Right hindlimb (tissue), 1 donor: Measurements from ENCODE around the gene CUX1.
"Not testable (repeated sequence)": the region's sequence is repeated elsewhere in the genome, so short reads cannot be mapped to it uniquely, and the experiment has no call there.

ENCODE experiments used
- DNase-seq: peaks from one replicate; pipeline ENCODE4 v3.0.0-alpha.2; 2018

CUX1 gene

DNA sequence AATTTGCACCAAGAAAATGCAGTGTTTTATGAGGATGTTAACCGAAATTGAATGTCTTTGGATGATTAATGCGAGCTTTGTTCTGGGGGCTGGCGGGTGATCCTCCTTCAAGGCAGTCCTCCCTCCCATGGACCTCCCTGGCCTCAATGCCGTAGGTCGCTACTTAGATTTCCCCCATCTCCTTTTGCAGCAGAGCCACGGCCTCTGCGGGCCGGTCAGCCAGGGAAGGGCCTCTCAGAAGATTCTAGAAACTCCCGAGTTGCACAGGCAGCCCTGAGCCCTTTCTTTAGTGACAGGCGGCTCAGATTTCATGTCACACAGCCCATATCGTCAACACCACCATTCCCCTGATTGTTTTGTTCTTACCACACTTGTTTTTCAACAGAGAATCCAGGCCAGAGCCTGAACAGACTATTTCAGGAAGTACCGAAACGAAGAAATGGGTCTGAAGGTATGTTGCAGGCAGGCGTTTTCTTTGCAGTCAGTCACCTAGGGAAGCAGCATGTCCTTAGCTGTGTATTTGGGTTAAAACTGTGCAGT lies 381.1 kb downstream of the CUX1 start:
- no peak for DNase-seq

GRCh38 chr7:102201576-102201975 lies 384.1 kb downstream of the CUX1 start:
- DNase-seq: no peak

GRCh38 chr7:102202556-102202955 lies 385.1 kb downstream of the CUX1 start:
- no peak for DNase-seq

GRCh38 chr7:102203218-102203617 lies 385.8 kb downstream of the CUX1 start:
- DNase-seq: no peak

DNA sequence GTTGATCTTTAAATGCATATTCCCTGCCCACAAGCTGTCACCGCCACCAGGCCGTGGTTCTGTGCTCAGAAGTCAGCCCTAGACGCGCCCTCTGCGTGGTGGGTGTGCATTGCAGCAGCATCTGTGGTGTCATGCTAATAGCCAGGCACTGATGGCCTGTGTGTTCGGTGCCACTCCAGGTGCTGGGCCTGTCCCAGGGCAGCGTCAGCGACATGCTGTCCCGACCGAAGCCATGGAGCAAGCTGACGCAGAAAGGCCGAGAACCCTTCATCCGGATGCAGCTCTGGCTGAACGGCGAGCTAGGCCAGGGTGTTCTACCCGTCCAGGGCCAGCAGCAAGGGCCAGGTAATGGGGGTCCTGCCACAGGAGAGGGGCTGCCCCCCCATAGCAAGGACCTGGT lies 386.8 kb downstream of the CUX1 start:
- no peak for DNase-seq

DNA sequence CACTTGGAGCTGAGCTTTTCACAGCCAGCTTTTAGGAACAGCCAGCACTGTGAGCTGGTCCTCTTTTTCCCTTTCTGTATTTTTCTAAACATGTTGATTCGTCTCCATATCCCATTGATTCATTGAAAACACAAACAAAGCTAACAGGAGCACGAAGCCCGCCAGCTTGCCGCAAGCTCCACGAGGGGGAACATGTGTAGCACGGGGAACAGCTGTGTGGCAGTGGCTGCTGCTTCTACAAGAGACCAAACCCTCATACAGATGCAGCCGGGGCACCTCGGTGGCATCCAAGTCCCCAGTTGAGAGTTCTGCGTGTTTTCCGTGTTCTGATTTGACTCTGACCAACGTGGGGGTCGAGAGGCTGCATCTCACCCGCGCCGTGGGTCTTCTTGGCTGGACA lies 388.5 kb downstream of the CUX1 start:
- DNase-seq: no peak

DNA sequence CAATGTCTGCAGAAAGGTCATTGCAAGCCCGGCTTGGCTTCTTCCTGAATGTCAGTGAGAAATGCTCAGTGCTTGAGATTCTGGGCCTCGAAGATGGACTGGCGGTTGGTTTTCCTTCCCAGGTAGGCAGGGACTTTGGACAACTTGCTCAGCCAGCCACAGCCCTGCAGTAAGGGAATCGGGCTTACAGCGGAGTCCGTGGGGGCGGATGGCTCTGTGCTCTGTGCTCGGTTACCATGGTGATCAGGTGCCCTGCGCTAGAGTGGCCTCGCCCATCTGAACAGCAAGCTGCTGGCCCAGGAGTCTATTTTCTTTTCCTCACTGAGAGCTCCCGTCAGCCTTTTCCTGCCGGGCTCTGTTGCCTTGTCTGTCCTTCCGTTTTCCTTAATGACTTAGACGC lies 391.4 kb downstream of the CUX1 start:
- no peak for DNase-seq

- no peak for DNase-seq
Observed at GRCh38 chr7:102210787-102211186, 393.4 kb downstream of the CUX1 start.

DNA sequence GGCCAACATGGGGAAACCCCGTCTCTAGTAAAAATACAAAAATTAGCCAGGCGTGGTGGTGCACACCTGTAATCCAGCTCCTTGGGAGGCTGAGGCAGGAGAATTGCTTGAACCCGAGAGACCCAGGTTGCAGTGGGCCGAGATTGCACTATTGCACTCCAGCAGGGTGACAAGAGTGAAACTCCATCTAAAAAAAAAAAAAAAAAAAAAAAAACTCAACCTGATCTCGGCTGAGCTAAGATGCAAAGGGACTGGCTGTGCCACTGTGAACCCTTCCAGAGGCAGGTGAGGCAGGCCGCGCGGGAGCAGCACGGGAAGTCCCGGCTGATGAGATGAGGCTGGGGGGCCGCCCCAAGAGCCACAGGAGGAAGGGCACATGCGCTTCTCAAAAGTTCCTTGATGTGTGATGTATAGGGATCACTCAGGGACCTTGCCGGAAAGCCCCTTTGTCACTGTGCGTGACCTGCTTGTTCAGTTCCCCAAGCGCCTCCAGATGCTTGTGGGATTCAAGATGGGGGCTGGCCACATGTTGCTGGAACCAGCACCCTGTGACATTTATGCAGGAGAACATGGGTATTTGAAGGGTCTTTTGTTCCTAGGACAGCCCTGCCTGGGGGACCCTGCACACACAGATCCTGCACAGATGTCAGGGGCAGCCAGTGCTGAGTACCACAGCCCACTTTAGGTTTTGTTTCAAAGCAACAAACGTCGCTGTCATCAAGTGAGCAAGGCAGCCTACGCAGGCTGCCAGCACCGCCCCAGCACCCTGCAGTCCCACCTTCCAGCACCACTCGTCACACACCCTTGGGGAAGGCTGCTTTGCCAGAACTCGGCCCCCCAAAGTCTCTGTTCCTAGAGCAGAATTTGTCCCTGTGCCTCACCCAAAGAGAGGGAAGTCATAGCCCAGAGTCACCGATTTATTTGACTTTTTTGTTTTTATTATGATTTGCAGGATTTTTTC lies 394.4 kb downstream of the CUX1 start:
- no peak for DNase-seq

DNA sequence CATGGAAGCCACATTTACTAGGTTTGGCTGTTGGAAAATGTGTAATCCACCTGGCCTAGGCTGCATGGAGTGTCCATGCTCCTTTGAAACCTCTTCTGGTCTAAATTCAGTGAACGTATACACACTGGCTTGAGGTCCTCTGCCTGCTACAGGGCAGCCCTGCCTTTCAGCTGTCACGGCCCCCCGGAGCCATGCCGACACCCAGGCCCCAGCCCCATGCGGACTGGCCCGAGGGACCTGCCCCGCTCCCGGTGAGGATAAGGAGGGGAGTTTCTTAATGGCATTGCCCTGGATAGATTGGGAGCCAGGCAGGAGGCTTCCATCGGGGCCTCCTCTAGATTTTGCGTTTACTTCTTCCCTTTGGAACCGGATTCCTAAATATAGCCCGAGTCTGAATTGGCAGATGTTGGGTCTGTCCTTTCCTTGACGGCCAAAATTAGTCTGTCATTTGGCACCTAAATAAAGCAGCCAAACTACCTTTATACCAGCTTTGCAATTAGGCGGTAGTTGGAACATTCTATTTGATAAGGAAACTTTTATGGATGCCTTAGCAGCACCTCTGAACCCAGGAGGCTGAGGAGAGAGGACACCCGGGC lies 397.1 kb downstream of the CUX1 start:
- DNase-seq: no peak

GRCh38 chr7:102215256-102215655 lies 397.8 kb downstream of the CUX1 start:
- DNase-seq: no peak

- no peak for DNase-seq
Observed at GRCh38 chr7:102215711-102216110, 398.3 kb downstream of the CUX1 start.

DNA sequence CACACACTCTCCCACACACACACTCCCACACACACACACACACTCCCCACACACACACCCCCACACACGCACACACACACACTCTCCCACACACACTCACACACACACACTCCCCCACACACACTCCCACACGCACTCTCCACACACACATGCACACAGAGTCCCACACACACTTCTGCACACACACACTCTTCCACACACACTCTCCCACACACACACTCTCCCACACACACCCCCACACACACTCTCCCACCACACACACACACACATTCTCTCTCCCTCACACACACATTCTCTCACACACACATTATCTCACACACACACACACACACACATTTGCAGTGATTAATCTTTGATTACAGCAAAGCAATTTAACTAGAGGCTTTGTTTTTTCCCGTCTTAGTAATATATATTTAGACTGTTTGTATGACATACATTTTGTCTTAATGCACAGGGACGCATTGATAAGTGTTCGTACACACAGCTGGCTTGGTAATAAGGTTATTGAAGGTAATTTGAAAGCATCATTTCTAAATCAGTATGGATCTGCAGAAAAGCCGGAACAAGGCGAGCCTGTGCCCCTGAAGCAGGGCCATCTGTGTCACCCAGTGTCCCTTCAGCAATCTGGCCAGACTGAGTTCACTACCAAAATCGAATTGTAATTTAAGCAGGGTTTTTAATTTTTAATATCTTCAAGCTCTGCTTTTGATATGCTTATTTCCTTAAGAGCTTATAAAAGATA lies 399.3 kb downstream of the CUX1 start:
- no peak for DNase-seq

DNA sequence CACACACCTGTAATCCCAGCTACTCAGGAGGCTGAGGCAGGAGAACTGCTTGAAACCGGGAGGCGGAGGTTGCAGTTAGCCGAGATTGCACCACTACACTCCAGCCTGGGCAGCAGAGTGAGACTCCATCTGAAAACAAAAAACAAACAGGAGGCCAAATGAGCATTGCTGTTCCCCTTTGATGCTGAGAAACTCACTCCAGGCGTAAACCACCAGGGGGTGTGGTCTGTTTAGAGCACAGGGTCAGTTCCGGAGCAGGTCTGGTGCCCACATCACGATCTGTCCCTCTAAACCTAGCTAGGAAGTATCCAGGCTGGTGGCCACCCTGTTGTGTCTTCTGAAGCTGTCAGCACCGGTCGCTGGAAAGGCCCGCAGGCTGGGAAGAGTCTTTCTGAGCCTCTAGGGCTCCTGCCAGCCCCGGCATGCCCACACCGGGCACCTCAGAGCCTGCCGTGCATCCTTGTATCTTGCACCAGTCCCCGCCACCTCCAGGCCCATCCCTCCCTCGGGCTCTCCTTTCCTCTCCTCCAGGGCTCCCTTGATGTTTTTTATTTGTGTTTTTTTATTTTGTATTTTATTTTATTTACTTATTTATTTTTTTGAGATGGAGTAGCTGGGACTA lies 402.9 kb downstream of the CUX1 start:
- no peak for DNase-seq

GRCh38 chr7:102220960-102221800 lies 403.8 kb downstream of the CUX1 start:
- DNase-seq: peak; percentile 63

- DNase-seq: no peak
Observed at GRCh38 chr7:102221961-102222360, 404.5 kb downstream of the CUX1 start.

GRCh38 chr7:102222445-102222844 lies 405.0 kb downstream of the CUX1 start:
- DNase-seq: no peak

GRCh38 chr7:102223184-102223583 lies 405.8 kb downstream of the CUX1 start:
- no peak for DNase-seq

DNA sequence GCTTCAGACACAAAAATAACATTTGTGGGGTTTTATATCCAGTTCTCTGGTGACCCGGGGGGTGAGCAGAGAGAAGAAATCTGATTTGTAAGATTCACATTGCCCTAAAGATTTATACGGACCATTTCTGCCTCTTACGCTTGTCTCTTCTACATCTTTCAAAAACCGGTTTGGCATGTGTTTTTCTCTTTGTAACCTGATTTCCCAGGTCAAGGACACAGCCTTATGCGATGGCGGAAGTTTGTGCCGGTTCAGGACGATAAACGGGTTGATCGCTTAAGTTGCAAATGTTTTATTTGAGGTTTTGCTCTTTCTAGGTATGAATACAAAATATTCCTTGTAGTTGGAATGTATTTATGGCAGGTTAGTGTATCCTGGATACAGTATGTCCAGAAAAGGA lies 407.6 kb downstream of the CUX1 start:
- no peak for DNase-seq

- no peak for DNase-seq
Observed at GRCh38 chr7:102227371-102227770, 409.9 kb downstream of the CUX1 start.

GRCh38 chr7:102228935-102229334 lies 411.5 kb downstream of the CUX1 start:
- no peak for DNase-seq

GRCh38 chr7:102230162-102230561 lies 412.7 kb downstream of the CUX1 start:
- not testable (repeated sequence) for DNase-seq
